GM12892 (cell line): ENCODE measurements around the gene TMEM255B.
"Not testable (repeated sequence)": the region's sequence is repeated elsewhere in the genome, so short reads cannot be mapped to it uniquely, and the experiment has no call there.

ENCODE experiments used
- POLR2A ChIP-seq: IDR thresholded peaks from 2 replicates; pipeline ENCODE4 v1.6.1; 2011; ENCODE audit warnings: low read depth, low read length, control low read depth
- POLR2AphosphoS5 ChIP-seq: IDR thresholded peaks from 2 replicates; pipeline ENCODE4 v1.6.1; 2011; ENCODE audit warnings: low read depth, low read length, control low read depth

GRCh38 chr13:113745500-113746142 is 13.4 kb upstream of the TMEM255B start:
- not testable (repeated sequence) for TF ChIP-seq POLR2A, POLR2AphosphoS5
